HG03457 (cell line): ENCODE data around the gene CCT3.
"Not testable (repeated sequence)": the region's sequence is repeated elsewhere in the genome, so short reads cannot be mapped to it uniquely, and the experiment has no call there.

Experiments used
- ATAC-seq: cut with Tn5 transposase; IDR thresholded peaks from one replicate; pipeline ENCODE4 v1.9.1; 2021; ENCODE audit warnings: moderate number of reproducible peaks; ENCODE audit not compliant: unreplicated experiment

Gene CCT3

GRCh38 chr1:156337052-156337887 lies 822 bp downstream of the CCT3 start:
- no peak for ATAC-seq

- ATAC-seq: no peak
These were observed 1.9 kb downstream of the CCT3 start for GRCh38 chr1:156336242-156336641.

GRCh38 chr1:156323179-156323578 lies 14.9 kb downstream of the CCT3 start:
- not testable (repeated sequence) for ATAC-seq

DNA sequence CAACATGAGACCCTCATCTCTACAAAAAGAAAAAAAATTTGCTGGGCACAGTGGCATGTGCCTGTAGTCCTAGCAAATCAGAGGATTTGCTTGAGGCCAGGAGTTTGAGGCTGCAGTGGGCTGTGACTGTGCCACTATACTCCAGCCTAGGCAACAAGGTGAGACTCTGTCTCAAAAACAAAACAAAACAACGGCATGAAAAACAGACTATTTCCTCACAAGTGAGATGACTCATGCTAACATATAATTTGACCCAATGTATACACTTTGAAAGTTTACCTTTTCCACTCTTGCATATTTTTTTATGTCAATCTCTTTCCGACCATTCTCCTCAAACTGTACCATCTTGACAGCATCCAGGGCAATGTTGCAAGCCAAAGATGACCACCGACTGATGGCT lies 17.5 kb downstream of the CCT3 start:
- ATAC-seq: no peak

GRCh38 chr1:156319664-156320063 lies 18.4 kb downstream of the CCT3 start:
- ATAC-seq: no peak

DNA sequence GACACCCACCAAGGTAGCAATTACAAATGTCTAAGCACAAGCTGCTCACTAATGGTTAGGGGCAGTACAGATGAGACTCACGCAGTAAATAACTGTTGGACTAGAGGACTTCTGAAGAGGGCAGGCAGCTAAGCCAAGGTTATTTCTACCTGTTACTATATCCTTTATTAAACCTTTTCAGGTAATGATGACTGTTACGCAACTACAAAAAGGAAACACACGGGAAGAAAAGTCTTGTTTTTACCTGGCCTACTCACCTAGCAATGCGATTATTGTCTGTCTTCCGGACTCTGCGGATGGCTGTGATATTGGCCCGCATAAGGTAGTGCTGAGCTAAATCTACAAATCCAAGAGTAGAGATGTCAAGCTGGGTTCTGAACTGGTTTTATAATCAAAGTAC lies 21.2 kb downstream of the CCT3 start:
- no peak for ATAC-seq

DNA sequence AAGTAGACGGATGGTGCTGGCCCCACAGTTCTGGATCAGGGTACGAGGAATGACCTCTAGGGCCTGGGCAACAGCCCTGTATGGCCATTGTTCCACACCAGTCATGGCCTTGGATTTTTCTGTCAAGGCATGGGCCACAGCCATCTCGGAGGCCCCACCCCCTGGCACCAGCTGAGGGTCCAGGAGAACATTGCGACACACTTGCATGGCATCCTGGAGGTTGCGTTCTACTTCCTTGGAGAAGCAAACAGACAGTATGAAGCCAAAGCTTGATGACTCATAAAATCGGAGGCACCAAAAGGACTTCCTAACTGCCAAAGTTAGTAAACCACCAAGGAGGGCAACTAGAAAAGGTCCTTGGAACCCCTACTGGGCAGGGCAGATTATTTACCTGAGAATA lies 27.1 kb downstream of the CCT3 start:
- no peak for ATAC-seq

GRCh38 chr1:156308078-156308477 lies 30.0 kb downstream of the CCT3 start:
- ATAC-seq: no peak

GRCh38 chr1:156305215-156305614 lies 32.9 kb downstream of the CCT3 start:
- no peak for ATAC-seq

DNA sequence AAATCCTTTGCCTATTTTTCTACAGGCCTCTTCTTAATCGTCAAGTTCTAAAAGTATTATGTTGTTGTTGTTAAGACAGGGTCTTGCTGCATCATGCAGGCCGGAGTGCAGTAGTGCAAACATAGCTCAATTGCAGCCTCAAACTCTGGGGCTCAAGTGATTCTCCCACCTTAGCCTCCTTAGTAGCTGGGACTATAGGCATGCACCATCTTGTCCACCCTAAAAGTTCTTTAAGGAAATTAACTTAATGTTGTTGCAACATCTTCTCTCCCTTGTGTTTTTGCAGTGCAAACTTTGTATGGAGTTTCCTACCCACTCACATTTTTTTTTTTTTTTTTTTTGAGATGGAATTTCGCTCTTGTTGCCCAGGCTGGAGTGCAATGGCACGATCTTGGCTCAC lies 34.9 kb downstream of the CCT3 start:
- no peak for ATAC-seq

- no peak for ATAC-seq
These were observed 39.2 kb downstream of the CCT3 start, which contains the start of gene VHLL for GRCh38 chr1:156298852-156299357. TSS of gene VHLL (minus strand) at chr1:156299307. CDS start at chr1:156299189, 118 bp downstream.

GRCh38 chr1:156295391-156295947 lies 42.6 kb downstream of the CCT3 start, which contains the start of gene GLMP:
TSS of gene GLMP (minus strand) at chr1:156295679. CDS start at chr1:156295645, 34 bp downstream.
- no peak for ATAC-seq

DNA sequence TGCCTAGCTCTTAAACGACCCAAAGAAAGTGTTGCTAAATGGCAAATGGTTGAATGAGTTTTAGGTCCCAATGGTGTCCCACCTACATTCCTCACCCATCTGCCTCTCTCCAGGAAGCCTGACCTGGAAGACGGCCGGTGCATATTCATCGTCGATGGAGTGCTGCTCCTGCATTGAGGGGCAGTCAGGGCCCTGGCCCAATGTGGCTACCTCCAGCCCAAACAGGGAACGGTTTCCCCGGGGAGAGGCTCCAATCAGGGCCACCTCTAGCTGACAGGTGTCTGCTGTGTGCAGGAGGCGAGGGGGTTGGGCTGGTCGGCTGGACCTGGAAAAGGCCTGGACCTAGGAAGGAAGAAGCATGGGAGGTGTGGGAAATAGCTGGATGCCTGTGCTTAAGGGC lies 44.2 kb downstream of the CCT3 start:
- no peak for ATAC-seq

DNA sequence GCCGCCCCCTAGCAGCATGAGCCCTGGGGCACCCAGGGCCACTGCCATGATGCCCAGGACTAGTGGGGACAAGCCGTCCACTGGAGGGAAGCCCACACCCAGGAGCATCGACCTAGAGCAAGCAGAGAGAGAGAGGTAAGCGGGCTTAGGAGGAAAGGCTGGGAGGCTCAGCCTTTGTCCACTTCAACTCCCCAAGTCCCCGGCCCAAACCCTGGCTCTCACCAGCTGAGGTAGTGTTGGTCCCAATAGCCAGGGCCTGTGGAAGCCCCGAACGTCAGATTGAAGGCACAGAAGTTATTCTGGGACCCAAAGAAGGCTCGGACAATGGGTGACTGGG lies 45.0 kb downstream of the CCT3 start:
- no peak for ATAC-seq

- no peak for ATAC-seq
These were observed 46.6 kb downstream of the CCT3 start for GRCh38 chr1:156291226-156292061.

- no peak for ATAC-seq
These were observed 48.2 kb downstream of the CCT3 start for GRCh38 chr1:156289857-156290256.

- ATAC-seq: no peak
These were observed 52.0 kb downstream of the CCT3 start for GRCh38 chr1:156286061-156286460.

DNA sequence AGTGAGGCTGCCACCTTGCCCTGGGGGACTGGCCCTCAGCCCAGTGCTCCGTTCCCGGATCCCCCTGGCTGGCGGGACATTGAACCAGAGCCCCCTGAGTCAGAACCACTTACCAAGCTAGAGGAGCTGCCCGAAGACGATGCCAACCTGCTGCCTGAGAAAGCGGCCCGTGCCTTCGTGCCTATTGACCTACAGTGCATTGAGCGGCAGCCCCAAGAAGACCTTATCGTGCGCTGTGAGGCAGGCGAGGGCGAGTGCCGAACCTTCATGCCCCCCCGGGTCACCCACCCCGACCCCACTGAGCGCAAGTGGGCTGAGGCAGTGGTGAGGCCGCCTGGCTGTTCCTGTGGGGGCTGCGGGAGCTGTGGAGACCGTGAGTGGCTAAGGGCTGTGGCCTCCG lies 52.7 kb downstream of the CCT3 start:
- ATAC-seq: no peak

GRCh38 chr1:156284757-156285156 lies 53.3 kb downstream of the CCT3 start:
- no peak for ATAC-seq

DNA sequence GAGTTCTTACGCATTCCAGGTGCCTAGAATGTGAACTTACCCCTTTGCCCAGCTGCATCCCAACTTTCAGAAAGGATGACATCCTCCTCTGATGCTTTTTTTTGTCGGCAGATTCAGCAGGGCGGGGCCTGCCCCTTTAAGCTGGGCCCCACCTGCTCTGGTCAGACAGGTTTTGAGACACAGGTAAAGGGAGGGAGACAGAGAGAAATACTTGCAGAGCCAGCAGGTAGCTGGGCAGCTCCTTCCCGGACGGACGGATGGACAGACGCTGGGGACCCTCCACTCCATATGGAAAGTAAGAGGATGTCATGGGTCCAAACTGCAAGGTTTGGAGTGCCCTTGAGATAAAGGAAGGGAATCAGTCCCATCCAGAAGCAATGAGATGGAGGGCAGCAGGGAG lies 54.0 kb downstream of the CCT3 start, which contains the start of gene TMEM79:
Gene TMEM79 (plus strand): TSS at position 214 of the 400 bp plus-strand sequence. CDS start 902 bp downstream, outside the sequence.
- no peak for ATAC-seq

GRCh38 chr1:156283521-156283920 lies 54.6 kb downstream of the CCT3 start:
- ATAC-seq: no peak
